ENCODE results near the gene TNRC6C. TPM values are rescaled to one million over a fixed set of nuclear protein-coding genes. Genes with fewer than 3 reads are reported as not detected.

Gene TNRC6C
- total and polyA plus RNA-seq, 2 of the 13 experiments (the other 11 are each of a cell fraction or from before 2014, with no cell fraction given): 0.66 to 4.9 TPM

GRCh38 chr17:78130437-78131101 is 172.1 kb downstream of the TNRC6C start, which contains the start of gene TMC8 (continued):
- TF ChIP-seq CAMTA2 (CRISPR knock-in tag; IDR thresholded peaks at IDR 0.05; ENCODE audit: borderline replicate concordance): no peak
- TF ChIP-seq TGIF2 (CRISPR knock-in tag; IDR thresholded peaks at IDR 0.05): no peak; the same call in 1 of the 2 replicates
- no peak for TF ChIP-seq ZNF792 (CRISPR knock-in tag; IDR thresholded peaks at IDR 0.05)
- TF ChIP-seq ZFP1 (CRISPR knock-in tag; IDR thresholded peaks at IDR 0.05): no peak
- TF ChIP-seq ATAD3A (CRISPR knock-in tag; IDR thresholded peaks at IDR 0.05): no peak
- no peak for TF ChIP-seq NCOR1 (IDR thresholded peaks at IDR 0.05; ENCODE audit: borderline replicate concordance, low read length)
- TF ChIP-seq ZMYM2 (CRISPR knock-in tag; IDR thresholded peaks at IDR 0.05): peak; percentile 65; the same call in 1 of the 2 replicates
- no peak for TF ChIP-seq LCORL (IDR thresholded peaks at IDR 0.05)
- TF ChIP-seq LCORL (CRISPR knock-in tag; IDR thresholded peaks at IDR 0.05): peak; percentile 73
- TF ChIP-seq CHCHD3 (CRISPR knock-in tag; IDR thresholded peaks at IDR 0.05): no peak
- TF ChIP-seq POLR2A (IDR thresholded peaks at IDR 0.05; ENCODE audit: insufficient read depth in 1 of 2, low read depth in 2 of 2, low read length in 2 of 2): peak in 1 of 2 experiments; percentile 57; a peak in 2 of 4 replicates
- no peak for TF ChIP-seq HOXA7 (CRISPR knock-in tag; IDR thresholded peaks at IDR 0.05)
- no peak for TF ChIP-seq ZBTB8A (CRISPR knock-in tag; IDR thresholded peaks at IDR 0.05; ENCODE audit: borderline replicate concordance, low read depth)
- TF ChIP-seq, protein P1, sequence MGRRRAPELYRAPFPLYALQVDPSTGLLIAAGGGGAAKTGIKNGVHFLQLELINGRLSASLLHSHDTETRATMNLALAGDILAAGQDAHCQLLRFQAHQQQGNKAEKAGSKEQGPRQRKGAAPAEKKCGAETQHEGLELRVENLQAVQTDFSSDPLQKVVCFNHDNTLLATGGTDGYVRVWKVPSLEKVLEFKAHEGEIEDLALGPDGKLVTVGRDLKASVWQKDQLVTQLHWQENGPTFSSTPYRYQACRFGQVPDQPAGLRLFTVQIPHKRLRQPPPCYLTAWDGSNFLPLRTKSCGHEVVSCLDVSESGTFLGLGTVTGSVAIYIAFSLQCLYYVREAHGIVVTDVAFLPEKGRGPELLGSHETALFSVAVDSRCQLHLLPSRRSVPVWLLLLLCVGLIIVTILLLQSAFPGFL (CRISPR knock-in tag; IDR thresholded peaks at IDR 0.05): no peak
- TF ChIP-seq KDM3A (CRISPR knock-in tag; IDR thresholded peaks at IDR 0.05; ENCODE audit: low read depth): 0 out of 2 replicates have a peak, but pooled peaks have one; percentile 72
- TF ChIP-seq REXO4 (CRISPR knock-in tag; IDR thresholded peaks at IDR 0.05; ENCODE audit: borderline replicate concordance): no peak
- TF ChIP-seq, protein P2, sequence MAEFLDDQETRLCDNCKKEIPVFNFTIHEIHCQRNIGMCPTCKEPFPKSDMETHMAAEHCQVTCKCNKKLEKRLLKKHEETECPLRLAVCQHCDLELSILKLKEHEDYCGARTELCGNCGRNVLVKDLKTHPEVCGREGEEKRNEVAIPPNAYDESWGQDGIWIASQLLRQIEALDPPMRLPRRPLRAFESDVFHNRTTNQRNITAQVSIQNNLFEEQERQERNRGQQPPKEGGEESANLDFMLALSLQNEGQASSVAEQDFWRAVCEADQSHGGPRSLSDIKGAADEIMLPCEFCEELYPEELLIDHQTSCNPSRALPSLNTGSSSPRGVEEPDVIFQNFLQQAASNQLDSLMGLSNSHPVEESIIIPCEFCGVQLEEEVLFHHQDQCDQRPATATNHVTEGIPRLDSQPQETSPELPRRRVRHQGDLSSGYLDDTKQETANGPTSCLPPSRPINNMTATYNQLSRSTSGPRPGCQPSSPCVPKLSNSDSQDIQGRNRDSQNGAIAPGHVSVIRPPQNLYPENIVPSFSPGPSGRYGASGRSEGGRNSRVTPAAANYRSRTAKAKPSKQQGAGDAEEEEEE (CRISPR knock-in tag; IDR thresholded peaks at IDR 0.05; ENCODE audit: borderline replicate concordance): 0 out of 2 replicates have a peak, but pooled peaks have one; percentile 40
- TF ChIP-seq SMARCC2 (IDR thresholded peaks at IDR 0.05): no peak
- no peak for TF ChIP-seq IKZF1 (IDR thresholded peaks at IDR 0.05)
- TF ChIP-seq, protein P3, sequence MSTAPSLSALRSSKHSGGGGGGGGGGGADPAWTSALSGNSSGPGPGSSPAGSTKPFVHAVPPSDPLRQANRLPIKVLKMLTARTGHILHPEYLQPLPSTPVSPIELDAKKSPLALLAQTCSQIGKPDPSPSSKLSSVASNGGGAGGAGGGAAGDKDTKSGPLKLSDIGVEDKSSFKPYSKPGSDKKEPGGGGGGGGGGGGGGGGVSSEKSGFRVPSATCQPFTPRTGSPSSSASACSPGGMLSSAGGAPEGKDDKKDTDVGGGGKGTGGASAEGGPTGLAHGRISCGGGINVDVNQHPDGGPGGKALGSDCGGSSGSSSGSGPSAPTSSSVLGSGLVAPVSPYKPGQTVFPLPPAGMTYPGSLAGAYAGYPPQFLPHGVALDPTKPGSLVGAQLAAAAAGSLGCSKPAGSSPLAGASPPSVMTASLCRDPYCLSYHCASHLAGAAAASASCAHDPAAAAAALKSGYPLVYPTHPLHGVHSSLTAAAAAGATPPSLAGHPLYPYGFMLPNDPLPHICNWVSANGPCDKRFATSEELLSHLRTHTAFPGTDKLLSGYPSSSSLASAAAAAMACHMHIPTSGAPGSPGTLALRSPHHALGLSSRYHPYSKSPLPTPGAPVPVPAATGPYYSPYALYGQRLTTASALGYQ (CRISPR knock-in tag; IDR thresholded peaks at IDR 0.05): no peak
- TF ChIP-seq MTF1 (CRISPR knock-in tag; IDR thresholded peaks at IDR 0.05): no peak
- peak; percentile 38 for TF ChIP-seq HNF4A (CRISPR knock-in tag; IDR thresholded peaks at IDR 0.05)
- no peak for TF ChIP-seq ZNF446 (CRISPR knock-in tag; IDR thresholded peaks at IDR 0.05)
- TF ChIP-seq XBP1 (CRISPR knock-in tag; IDR thresholded peaks at IDR 0.05): no peak
- no peak for TF ChIP-seq ZNF333 (CRISPR knock-in tag; IDR thresholded peaks at IDR 0.05; ENCODE audit: borderline replicate concordance)
- TF ChIP-seq ZNF382 (CRISPR knock-in tag; IDR thresholded peaks at IDR 0.05; ENCODE audit: borderline replicate concordance): no peak
- peak; percentile 44; the same call in 1 of the 2 replicates for TF ChIP-seq KMT2B (CRISPR knock-in tag; IDR thresholded peaks at IDR 0.05)
- TF ChIP-seq SP1 (IDR thresholded peaks at IDR 0.05): no peak
- no peak for TF ChIP-seq SP1 (CRISPR knock-in tag; IDR thresholded peaks at IDR 0.05)
- TF ChIP-seq ZNF292 (CRISPR knock-in tag; IDR thresholded peaks at IDR 0.05; ENCODE audit: borderline replicate concordance, low read depth): peak; percentile 60; the same call in 1 of the 2 replicates
- TF ChIP-seq RXRB (CRISPR knock-in tag; IDR thresholded peaks at IDR 0.05; ENCODE audit: borderline replicate concordance): peak; percentile 82; the same call in 1 of the 2 replicates
